HG02943 (cell line): ENCODE data around the gene EXD1.
"Not testable (repeated sequence)": the region's sequence is repeated elsewhere in the genome, so short reads cannot be mapped to it uniquely, and the experiment has no call there.

ENCODE experiments used
- ATAC-seq: cut with Tn5 transposase; IDR thresholded peaks from one replicate; pipeline ENCODE4 v1.9.1; 2021; ENCODE audit warnings: mild to moderate bottlenecking, low read depth, moderate library complexity; ENCODE audit not compliant: unreplicated experiment

EXD1 gene

GRCh38 chr15:41230650-41231421 lies at the start of gene EXD1, which contains the start of gene CHP1:
Gene EXD1, minus strand, starts transcription at chr15:41230757. Its CDS starts 4,182 bp downstream, at chr15:41226575.
Gene CHP1, plus strand, starts transcription at chr15:41231268. Its CDS starts 115 bp downstream, at chr15:41231383.
- ATAC-seq = peak; percentile 96

GRCh38 chr15:41279535-41280283 lies 49.2 kb upstream of the EXD1 start:
- ATAC-seq = no peak

GRCh38 chr15:41278319-41278718 lies 47.8 kb upstream of the EXD1 start:
- ATAC-seq = no peak

- ATAC-seq = no peak
Measured at GRCh38 chr15:41276831-41277230, 46.3 kb upstream of the EXD1 start.

GRCh38 chr15:41269887-41270286 lies 39.3 kb upstream of the EXD1 start:
- ATAC-seq = no peak

- ATAC-seq = no peak
Measured at GRCh38 chr15:41263891-41264351, 33.4 kb upstream of the EXD1 start.

GRCh38 chr15:41262571-41262970 lies 32.0 kb upstream of the EXD1 start:
- ATAC-seq = no peak

- not testable (repeated sequence) for ATAC-seq
Measured at GRCh38 chr15:41260924-41261323, 30.4 kb upstream of the EXD1 start.

GRCh38 chr15:41259546-41260189 lies 29.1 kb upstream of the EXD1 start:
- no peak for ATAC-seq

- ATAC-seq = no peak
Measured at GRCh38 chr15:41258750-41259471, 28.4 kb upstream of the EXD1 start.

GRCh38 chr15:41256577-41257038 lies 26.1 kb upstream of the EXD1 start:
- no peak for ATAC-seq

- no peak for ATAC-seq
Measured at GRCh38 chr15:41256103-41256502, 25.5 kb upstream of the EXD1 start.

GRCh38 chr15:41254560-41254959 lies 24.0 kb upstream of the EXD1 start:
- ATAC-seq = no peak

- ATAC-seq = no peak
Measured at GRCh38 chr15:41251411-41251810, 20.9 kb upstream of the EXD1 start.

GRCh38 chr15:41250745-41251144 lies 20.2 kb upstream of the EXD1 start:
- not testable (repeated sequence) for ATAC-seq

- no peak for ATAC-seq
Measured at GRCh38 chr15:41241221-41241964, 10.8 kb upstream of the EXD1 start.

- ATAC-seq = no peak
Measured at GRCh38 chr15:41238100-41238499, 7.5 kb upstream of the EXD1 start.

GRCh38 chr15:41235929-41236328 lies 5.4 kb upstream of the EXD1 start:
- ATAC-seq = no peak

- ATAC-seq = not testable (repeated sequence)
Measured at GRCh38 chr15:41235228-41235627, 4.7 kb upstream of the EXD1 start.

- ATAC-seq = no peak
Measured at GRCh38 chr15:41233367-41233771, 2.8 kb upstream of the EXD1 start.
